Measurements from ENCODE around the gene SMIM9. TPM values are rescaled to one million over a fixed set of nuclear protein-coding genes. Genes with fewer than 3 reads are reported as not detected.

The SMIM9 gene
- polyA plus RNA-seq, 1 donor (not counting 4 experiments of a cell fraction or from before 2014, with no cell fraction given): not detected

GRCh38 chrX:154776753-154777152 is 57.7 kb downstream of the SMIM9 start:
- FAIRE-seq: no peak
- Histone ChIP-seq H3K79me2 (ENCODE audit: control insufficient read depth, insufficient read depth, low read length) (no peaks in the 10 kb centered on the region), H3K36me3 (ENCODE audit: control insufficient read depth in 2 of 2, extremely low read depth in 1 of 2, insufficient read depth in 2 of 2, low read length in 2 of 2) (peaks cover 16 to 17% of the 10 kb centered on the region in 2 experiments), H4K20me1 (ENCODE audit: control insufficient read depth, extremely low read depth, insufficient read depth, low read length) (peaks cover 3% of the 10 kb centered on the region), H3K9me1 (ENCODE audit: control insufficient read depth, extremely low read depth, insufficient read depth, low read length) (no peaks in the 10 kb centered on the region), H3K4me1 (ENCODE audit: control insufficient read depth, extremely low read depth, insufficient read depth, low read length) (no peaks in the 10 kb centered on the region), H3K9ac (ENCODE audit: control insufficient read depth, extremely low read depth, insufficient read depth, low read length) (no peak overlapping the region), H2AFZ (ENCODE audit: control insufficient read depth, low read length) (no peak overlapping the region), H3K4me2 (ENCODE audit: control insufficient read depth, extremely low read depth, insufficient read depth, low read depth, low read length) (no peak overlapping the region), H3K27ac (ENCODE audit: control insufficient read depth, insufficient read depth, low read length) (no peak overlapping the region), H3K4me3 (ENCODE audit: control insufficient read depth in 2 of 3, extremely low read depth in 1 of 3, insufficient read depth in 2 of 3, low read depth in 1 of 3, low read length in 3 of 3) (no peak overlapping the region), H3K9me3 (ENCODE audit: control insufficient read depth, low read depth, low read length) (no peaks in the 10 kb centered on the region), H3K27me3 (ENCODE audit: control insufficient read depth, extremely low read depth, insufficient read depth, low read length) (no peaks in the 10 kb centered on the region)
- dilution Hi-C loops (cut with MboI; ENCODE audit: extremely low pct_ligation_motif_present, low sequenced_read_pairs): no loop called here
- TF ChIP-seq, protein P1, sequence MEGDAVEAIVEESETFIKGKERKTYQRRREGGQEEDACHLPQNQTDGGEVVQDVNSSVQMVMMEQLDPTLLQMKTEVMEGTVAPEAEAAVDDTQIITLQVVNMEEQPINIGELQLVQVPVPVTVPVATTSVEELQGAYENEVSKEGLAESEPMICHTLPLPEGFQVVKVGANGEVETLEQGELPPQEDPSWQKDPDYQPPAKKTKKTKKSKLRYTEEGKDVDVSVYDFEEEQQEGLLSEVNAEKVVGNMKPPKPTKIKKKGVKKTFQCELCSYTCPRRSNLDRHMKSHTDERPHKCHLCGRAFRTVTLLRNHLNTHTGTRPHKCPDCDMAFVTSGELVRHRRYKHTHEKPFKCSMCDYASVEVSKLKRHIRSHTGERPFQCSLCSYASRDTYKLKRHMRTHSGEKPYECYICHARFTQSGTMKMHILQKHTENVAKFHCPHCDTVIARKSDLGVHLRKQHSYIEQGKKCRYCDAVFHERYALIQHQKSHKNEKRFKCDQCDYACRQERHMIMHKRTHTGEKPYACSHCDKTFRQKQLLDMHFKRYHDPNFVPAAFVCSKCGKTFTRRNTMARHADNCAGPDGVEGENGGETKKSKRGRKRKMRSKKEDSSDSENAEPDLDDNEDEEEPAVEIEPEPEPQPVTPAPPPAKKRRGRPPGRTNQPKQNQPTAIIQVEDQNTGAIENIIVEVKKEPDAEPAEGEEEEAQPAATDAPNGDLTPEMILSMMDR (optimal IDR thresholded peaks at IDR 0.05 in 1 of 3, IDR thresholded peaks at IDR 0.05 in 1 of 3, conservative IDR thresholded peaks at IDR 0.05 in 1 of 3; ENCODE audit: extremely low read depth in 1 of 3, insufficient read depth in 2 of 3, low read length in 3 of 3): no peak
- TF ChIP-seq EZH2 (IDR thresholded peaks at IDR 0.05; ENCODE audit: low read length): no peak
- no peak for DNase-seq (ENCODE audit: low read depth, low spot score)

- H3K9me3 ChIP-seq (ENCODE audit: control insufficient read depth, low read depth, low read length): no peaks in the 10 kb centered on the region
- dilution Hi-C loops (cut with MboI; ENCODE audit: extremely low pct_ligation_motif_present, low sequenced_read_pairs): no loop called here
- no peak overlapping the region for H2AFZ ChIP-seq (ENCODE audit: control insufficient read depth, low read length)
- no peak overlapping the region for H3K27ac ChIP-seq (ENCODE audit: control insufficient read depth, insufficient read depth, low read length)
- H3K9me1 ChIP-seq (ENCODE audit: control insufficient read depth, extremely low read depth, insufficient read depth, low read length): no peaks in the 10 kb centered on the region
- TF ChIP-seq, protein P1 (optimal IDR thresholded peaks at IDR 0.05 in 1 of 3, IDR thresholded peaks at IDR 0.05 in 1 of 3, conservative IDR thresholded peaks at IDR 0.05 in 1 of 3; ENCODE audit: extremely low read depth in 1 of 3, insufficient read depth in 2 of 3, low read length in 3 of 3): no peak
- TF ChIP-seq EZH2 (IDR thresholded peaks at IDR 0.05; ENCODE audit: low read length): no peak
- peaks cover under 1% of the 10 kb centered on the region for H3K79me2 ChIP-seq (ENCODE audit: control insufficient read depth, insufficient read depth, low read length)
- H3K27me3 ChIP-seq (ENCODE audit: control insufficient read depth, extremely low read depth, insufficient read depth, low read length): no peaks in the 10 kb centered on the region
- no peaks in the 10 kb centered on the region for H3K4me1 ChIP-seq (ENCODE audit: control insufficient read depth, extremely low read depth, insufficient read depth, low read length)
- no peak for FAIRE-seq
- no peak overlapping the region for H3K9ac ChIP-seq (ENCODE audit: control insufficient read depth, extremely low read depth, insufficient read depth, low read length)
- no peak overlapping the region for H3K4me3 ChIP-seq (ENCODE audit: control insufficient read depth in 2 of 3, extremely low read depth in 1 of 3, insufficient read depth in 2 of 3, low read depth in 1 of 3, low read length in 3 of 3)
- H3K4me2 ChIP-seq (ENCODE audit: control insufficient read depth, extremely low read depth, insufficient read depth, low read depth, low read length): no peak overlapping the region
- H3K36me3 ChIP-seq (ENCODE audit: control insufficient read depth in 2 of 2, extremely low read depth in 1 of 2, insufficient read depth in 2 of 2, low read length in 2 of 2): peaks cover 16 to 17% of the 10 kb centered on the region in 2 experiments
- DNase-seq (ENCODE audit: low read depth, low spot score): no peak
- H4K20me1 ChIP-seq (ENCODE audit: control insufficient read depth, extremely low read depth, insufficient read depth, low read length): peaks cover 3% of the 10 kb centered on the region
Observed at GRCh38 chrX:154775419-154776349, 58.8 kb downstream of the SMIM9 start.
